GM10248 (cell line): ENCODE measurements around the gene CRY2.

ENCODE experiments used
- CTCF ChIA-PET: fragments of 300-600 bp; sonication (Branson Sonifier 250); formaldehyde crosslinking; extraction: SDS; loops from one replicate; lab custom pipeline; 2021; ENCODE audit warnings: antibody characterized with exemption; lab: Yijun Ruan, JAX
- POLR2A ChIA-PET: fragments of 350-650 bp; sonication (Branson Sonifier 250); formaldehyde crosslinking; extraction: SDS; loops from one replicate; lab custom pipeline; 2020; ENCODE audit warnings: antibody characterized with exemption; lab: Yijun Ruan, JAX
- DNase-seq: peaks from one replicate; pipeline ENCODE4 v3.0.0; 2012; ENCODE audit errors: extremely low spot score
- CTCF ChIP-seq: IDR thresholded peaks from 2 replicates; pipeline ENCODE4 v1.5.1; 2012; ENCODE audit warnings: mild to moderate bottlenecking, low read depth; ENCODE audit errors: extremely low read depth, missing control alignments, control extremely low read depth

Gene CRY2

GRCh38 chr11:45846974-45847910, at the start of gene CRY2:
CRY2 (plus strand) TSS chr11:45847475; CDS start chr11:45847491, 16 bp downstream.
- CTCF ChIA-PET: interaction anchor here (0.9 to 2.9 kb wide), 9 partner anchors 9 to 220 kb away, joined by 3 to 21 read pairs (median 4); no protein-coding TSS in a partner anchor

GRCh38 chr11:45798793-45799441, 48.4 kb upstream of the CRY2 start:
- TF ChIP-seq CTCF: no peak
- DNase-seq: no peak
- ChIA-PET CTCF (interaction anchor here (0.7 to 2.3 kb wide), 2 partner anchors 12 to 28 kb away, joined by 3 to 19 read pairs; no protein-coding TSS in a partner anchor), POLR2A (no interaction called here)

More at GRCh38 chr11:45846974-45847910, at the start of gene CRY2:
- DNase-seq: peak; percentile 99
- POLR2A ChIA-PET: interaction anchor here (0.7 to 1.3 kb wide), 5 partner anchors 13 to 62 kb away, joined by 3 to 7 read pairs (median 5); no protein-coding TSS in a partner anchor
- TF ChIP-seq CTCF: no peak

- POLR2A ChIA-PET: no interaction called here
- no peak for DNase-seq
- TF ChIP-seq CTCF: no peak
- CTCF ChIA-PET: interaction anchor here (0.7 to 2.3 kb wide), 2 partner anchors 13 to 28 kb away, joined by 3 to 19 read pairs; no protein-coding TSS in a partner anchor
These were observed 47.7 kb upstream of the CRY2 start for GRCh38 chr11:45799562-45799961.

- ChIA-PET CTCF (interaction anchor here (1.0 to 2.3 kb wide), 2 partner anchors 29 to 145 kb away, joined by 3 to 19 read pairs; no protein-coding TSS in a partner anchor), POLR2A (no interaction called here)
- TF ChIP-seq CTCF: no peak
- no peak for DNase-seq
These were observed 47.0 kb upstream of the CRY2 start for GRCh38 chr11:45800261-45800660.

- TF ChIP-seq CTCF: no peak
- DNase-seq: no peak
- ChIA-PET CTCF (interaction anchor here (0.8 kb wide), 1 partner anchor 30 kb away, joined by 3 read pairs; no protein-coding TSS in a partner anchor), POLR2A (no interaction called here)
These were observed 45.5 kb upstream of the CRY2 start for GRCh38 chr11:45801723-45802315.
